ENCODE measurements around the gene NAB1.
A peak's percentile ranks its signal among the peaks of the same experiment; 100 is the strongest.
"Not testable (repeated sequence)": the region's sequence is repeated elsewhere in the genome, so short reads cannot be mapped to it uniquely, and the experiment has no call there.

The NAB1 gene
- long read RNA-seq, donor 1, transcript NAB1-202 (8 exons, 2,360 nt), result major isoform, 10 of 10 reads
- long read RNA-seq, donor 1, partial matches to known transcripts, result 0 of 10 reads
- long read RNA-seq, donor 1, other reads (novel, unspliced or antisense), result 0 of 10 reads
- long read RNA-seq, donor 2, transcript NAB1-202 (8 exons, 2,360 nt), result major isoform, 5 of 19 reads
- long read RNA-seq, donor 2, partial matches to known transcripts, result 14 of 19 reads
- long read RNA-seq, donor 2, other reads (novel, unspliced or antisense), result 0 of 19 reads
- long read RNA-seq, donor 3, partial matches to known transcripts, result 0 of 4 reads
- long read RNA-seq, donor 3, other reads (novel, unspliced or antisense), result 0 of 4 reads
- long read RNA-seq, donor 4, partial matches to known transcripts, result 8 of 11 reads
- long read RNA-seq, donor 4, other reads (novel, unspliced or antisense), result 0 of 11 reads
- long read RNA-seq, donor 5, full-length matches to known transcripts, result 7 of 7 reads
- long read RNA-seq, donor 5, partial matches to known transcripts, result 0 of 7 reads
- long read RNA-seq, donor 5, other reads (novel, unspliced or antisense), result 0 of 7 reads
- long read RNA-seq, donor 6, partial matches to known transcripts, result 0 of 4 reads
- long read RNA-seq, donor 6, other reads (novel, unspliced or antisense), result 0 of 4 reads
- long read RNA-seq, donor 7, transcript NAB1-202 (8 exons, 2,360 nt), result major isoform, 7 of 7 reads
- long read RNA-seq, donor 7, partial matches to known transcripts, result 0 of 7 reads
- long read RNA-seq, donor 7, other reads (novel, unspliced or antisense), result 0 of 7 reads
- long read RNA-seq, donor 8, partial matches to known transcripts, result 0 of 3 reads
- long read RNA-seq, donor 8, other reads (novel, unspliced or antisense), result 0 of 3 reads

GRCh38 chr2:190649035-190649797, at the start of gene NAB1:
Gene NAB1, plus strand, starts transcription at chr2:190649083. Its CDS starts 10,094 bp downstream, at chr2:190659177.
- DNase-seq, result peak; percentile 86

- no peak for DNase-seq
Measured at GRCh38 chr2:190599546-190600220, 49.2 kb upstream of the NAB1 start.

GRCh38 chr2:190600293-190601103, 48.4 kb upstream of the NAB1 start:
- DNase-seq, result no peak

GRCh38 chr2:190603374-190603773, 45.5 kb upstream of the NAB1 start:
- DNase-seq, result no peak

GRCh38 chr2:190607014-190607597, 41.8 kb upstream of the NAB1 start:
- DNase-seq, result no peak

- DNase-seq, result no peak
Measured at GRCh38 chr2:190607657-190608357, 41.1 kb upstream of the NAB1 start.

- DNase-seq, result not testable (repeated sequence)
Measured at GRCh38 chr2:190608863-190609262, 40.0 kb upstream of the NAB1 start.

- not testable (repeated sequence) for DNase-seq
Measured at GRCh38 chr2:190609397-190609796, 39.5 kb upstream of the NAB1 start.

GRCh38 chr2:190610528-190610927, 38.4 kb upstream of the NAB1 start:
- not testable (repeated sequence) for DNase-seq

- no peak for DNase-seq
Measured at GRCh38 chr2:190615555-190616200, 33.2 kb upstream of the NAB1 start.

GRCh38 chr2:190618030-190618429, 30.9 kb upstream of the NAB1 start:
- no peak for DNase-seq

GRCh38 chr2:190625691-190626090, 23.2 kb upstream of the NAB1 start:
- no peak for DNase-seq

GRCh38 chr2:190626641-190627210, 22.2 kb upstream of the NAB1 start:
- no peak for DNase-seq

GRCh38 chr2:190627448-190628412, 21.2 kb upstream of the NAB1 start:
- peak; percentile 75 for DNase-seq

- no peak for DNase-seq
Measured at GRCh38 chr2:190628591-190629319, 20.1 kb upstream of the NAB1 start.

- no peak for DNase-seq
Measured at GRCh38 chr2:190634381-190634780, 14.5 kb upstream of the NAB1 start.

- DNase-seq, result no peak
Measured at GRCh38 chr2:190635781-190636180, 13.1 kb upstream of the NAB1 start.
